RPMI8226 (cell line): ENCODE results near the gene PRKG1.

ENCODE experiments used
- DNase-seq: peaks from one replicate; pipeline ENCODE4 v3.0.0-alpha.2; 2015

The PRKG1 gene

GRCh38 chr10:51074238-51075028 is at the start of gene PRKG1:
PRKG1 (plus strand) TSS chr10:51074487.
- no peak for DNase-seq

- no peak for DNase-seq
These were observed 45.9 kb upstream of the PRKG1 start for GRCh38 chr10:51028420-51028819.

GRCh38 chr10:51029172-51029641 is 45.1 kb upstream of the PRKG1 start:
- DNase-seq, result no peak

- DNase-seq, result no peak
These were observed 43.8 kb upstream of the PRKG1 start for GRCh38 chr10:51030480-51030879.

- DNase-seq, result no peak
These were observed 42.3 kb upstream of the PRKG1 start for GRCh38 chr10:51031950-51032349.

GRCh38 chr10:51034769-51035168 is 39.5 kb upstream of the PRKG1 start:
- DNase-seq, result no peak

GRCh38 chr10:51035344-51035743 is 38.9 kb upstream of the PRKG1 start:
- DNase-seq, result no peak

- DNase-seq, result no peak
These were observed 28.4 kb upstream of the PRKG1 start for GRCh38 chr10:51045871-51046270.

GRCh38 chr10:51046654-51047053 is 27.6 kb upstream of the PRKG1 start:
- no peak for DNase-seq

- DNase-seq, result no peak
These were observed 26.4 kb upstream of the PRKG1 start for GRCh38 chr10:51047857-51048256.

- DNase-seq, result no peak
These were observed 25.5 kb upstream of the PRKG1 start for GRCh38 chr10:51048792-51049191.

GRCh38 chr10:51052163-51052562 is 22.1 kb upstream of the PRKG1 start:
- DNase-seq, result no peak

GRCh38 chr10:51057925-51058324 is 16.4 kb upstream of the PRKG1 start:
- DNase-seq, result no peak

- DNase-seq, result no peak
These were observed 11.1 kb upstream of the PRKG1 start for GRCh38 chr10:51063166-51063565.

GRCh38 chr10:51063659-51064535 is 10.4 kb upstream of the PRKG1 start:
- peak; percentile 2 for DNase-seq

- DNase-seq, result no peak
These were observed 8.1 kb upstream of the PRKG1 start for GRCh38 chr10:51066231-51066630.

- DNase-seq, result no peak
These were observed 2.1 kb upstream of the PRKG1 start for GRCh38 chr10:51072210-51072609.

- DNase-seq, result no peak
These were observed 1.3 kb upstream of the PRKG1 start for GRCh38 chr10:51072921-51073434.

- DNase-seq, result no peak
These were observed 642 bp upstream of the PRKG1 start for GRCh38 chr10:51073453-51074237.

GRCh38 chr10:51075043-51075872 is 971 bp downstream of the PRKG1 start:
- DNase-seq, result no peak

- no peak for DNase-seq
These were observed 1.6 kb downstream of the PRKG1 start for GRCh38 chr10:51075873-51076229.

GRCh38 chr10:51076299-51076841 is 2.1 kb downstream of the PRKG1 start:
- no peak for DNase-seq
